HG03139 (cell line): ENCODE results near the gene CLEC14A.

Source experiments
- ATAC-seq: cut with Tn5 transposase; IDR thresholded peaks from one replicate; pipeline ENCODE4 v1.9.1; 2021; ENCODE audit not compliant: unreplicated experiment

The CLEC14A gene

GRCh38 chr14:38206689-38207376 is 49.1 kb downstream of the CLEC14A start:
- no peak for ATAC-seq

- ATAC-seq: no peak
These were observed 49.8 kb downstream of the CLEC14A start for GRCh38 chr14:38205949-38206665.

- no peak for ATAC-seq
These were observed 50.6 kb downstream of the CLEC14A start for GRCh38 chr14:38205119-38205813.

- ATAC-seq: no peak
These were observed 51.2 kb downstream of the CLEC14A start for GRCh38 chr14:38204719-38205115.
